Measurements from ENCODE around the gene PTPRT. TPM values are rescaled to one million over a fixed set of nuclear protein-coding genes. Genes with fewer than 3 reads are reported as not detected.

Gene PTPRT
- total RNA-seq, 1 experiment from 2014 or later, result 0.13 TPM

GRCh38 chr20:43028470-43028869, 161.2 kb downstream of the PTPRT start:
- Histone ChIP-seq H2AFZ (ENCODE audit: low read length) (no peak overlapping the region), H3K18ac (ENCODE audit: insufficient read length, low read depth, low read length) (no peak overlapping the region), H3K79me2 (ENCODE audit: insufficient read depth, low read length) (no peaks in the 10 kb centered on the region), H2BK5ac (ENCODE audit: insufficient read length, low read length) (no peak overlapping the region), H3K56ac (ENCODE audit: insufficient read length, low read depth, low read length) (no peak overlapping the region), H3K23me2 (ENCODE audit: insufficient read length, low read depth, low read length, poor library complexity, severe bottlenecking) (no peaks in the 10 kb centered on the region), H3K4ac (ENCODE audit: low read depth, low read length) (no peak overlapping the region), H2AK5ac (ENCODE audit: insufficient read length, low read length) (no peak overlapping the region), H4K20me1 (ENCODE audit: control insufficient read depth, insufficient read depth, insufficient read length) (no peaks in the 10 kb centered on the region), H4K8ac (replicated peaks; ENCODE audit: insufficient read length, low read depth, low read length) (no peak overlapping the region), H3K4me2 (ENCODE audit: insufficient read depth, insufficient read length, low read length) (no peak overlapping the region), H3K4me1 (ENCODE audit: insufficient read depth, low read length) (no peaks in the 10 kb centered on the region), H2BK120ac (ENCODE audit: low read depth, low read length, poor library complexity, severe bottlenecking) (no peak overlapping the region), H3K14ac (ENCODE audit: insufficient read depth, low read length) (no peak overlapping the region), H2BK15ac (ENCODE audit: low read depth, low read length) (no peak overlapping the region), H4K91ac (ENCODE audit: insufficient read length, low read depth, low read length) (no peak overlapping the region), H3K9ac (ENCODE audit: extremely low read depth, insufficient read length, low read length) (no peak overlapping the region), H2BK12ac (ENCODE audit: insufficient read length, low read depth, low read length) (no peak overlapping the region), H2BK20ac (ENCODE audit: low read depth, low read length, poor library complexity, severe bottlenecking) (no peak overlapping the region), H3K27me3 (ENCODE audit: insufficient read depth, low read length) (no peaks in the 10 kb centered on the region; the same call in 1 of the 2 replicates), H3K79me1 (ENCODE audit: insufficient read depth, low read depth, low read length, poor library complexity, severe bottlenecking) (no peaks in the 10 kb centered on the region), H3K27ac (ENCODE audit: insufficient read length, low read depth, low read length) (no peak overlapping the region), H3K23ac (ENCODE audit: insufficient read length, low read depth, low read length) (no peak overlapping the region), H3K9me3 (ENCODE audit: control insufficient read depth, low read depth, low read length) (no peaks in the 10 kb centered on the region), H3T11ph (ENCODE audit: low read length) (no peak overlapping the region), H4K5ac (ENCODE audit: insufficient read length, low read depth, low read length) (no peak overlapping the region)
- no peak for TF ChIP-seq CTCF (conservative IDR thresholded peaks at IDR 0.05)
- Mint-ChIP-seq H3K4me3 (no peak overlapping the region), H3K36me3 (ENCODE audit: insufficient read depth in 1 of 3, low read depth in 3 of 3) (no peaks in the 10 kb centered on the region), H3K27me3 (ENCODE audit: low read depth) (peaks cover 89% of the 10 kb centered on the region), H3K27ac (no peak overlapping the region), H3K4me1 (peaks cover 11 to 18% of the 10 kb centered on the region in 2 experiments), H3K9me3 (no peaks in the 10 kb centered on the region; a peak in 2 of 5 replicates)
- no peak for DNase-seq
- WGBS (ENCODE audit: extremely low coverage, insufficient read length, low lambda C conversion rate), result no CpG with 5 or more reads among the region's 3 CpGs
